Mucosa of rectum (tissue), 2 donors: ENCODE measurements around the gene ART5.

Source experiments
- H3K27ac ChIP-seq, 2 donors: one replicate each; pipeline ENCODE4 v1.7.0; 2013; ENCODE audit warnings: inconsistent platforms in 2 of 2, low read depth in 2 of 2, low read length in 2 of 2
- H3K27me3 ChIP-seq, 2 donors: one replicate each; pipeline ENCODE4 v1.7.0; 2013; ENCODE audit warnings: low read length in 2 of 2; ENCODE audit not compliant: control insufficient read depth in 2 of 2, insufficient read depth in 2 of 2
- H3K36me3 ChIP-seq, 2 donors: one replicate each; pipeline ENCODE4 v1.7.0; 2013; ENCODE audit warnings: low read length in 2 of 2; ENCODE audit not compliant: control insufficient read depth in 2 of 2, insufficient read depth in 2 of 2
- H3K4me1 ChIP-seq, 2 donors: one replicate each; pipeline ENCODE4 v1.7.0; 2013; ENCODE audit warnings: low read length in 2 of 2, mild to moderate bottlenecking in 1 of 2; ENCODE audit not compliant: control insufficient read depth in 2 of 2, insufficient read depth in 2 of 2
- H3K4me3 ChIP-seq, 2 donors: one replicate each; pipeline ENCODE4 v1.7.0; 2013; ENCODE audit warnings: low read length in 2 of 2
- H3K9ac ChIP-seq, 2 donors: one replicate each; pipeline ENCODE4 v1.7.0; 2013; ENCODE audit warnings: low read length in 2 of 2, low read depth in 1 of 2, mild to moderate bottlenecking in 1 of 2
- H3K9me3 ChIP-seq, 2 donors: one replicate each; pipeline ENCODE4 v1.7.0; 2013; ENCODE audit warnings: low read length in 2 of 2; ENCODE audit not compliant: control insufficient read depth in 2 of 2
- donor health status: healthy.
- donor health status: Normal muscosa, but diverticular disease.

The ART5 gene

GRCh38 chr11:3641191-3641590, 601 bp downstream of the ART5 start:
- Histone ChIP-seq H3K27ac (no peak overlapping the region), H3K4me3 (no peak overlapping the region)

GRCh38 chr11:3639841-3640240, 2.0 kb downstream of the ART5 start:
- Histone ChIP-seq H3K9me3 (no peaks in the 10 kb centered on the region), H3K27me3 (peaks cover 4 to 6% of the 10 kb centered on the region in 2 donors), H3K9ac (no peak overlapping the region), H3K27ac (no peak overlapping the region), H3K4me1 (peaks cover 10 to 12% of the 10 kb centered on the region in 2 donors), H3K4me3 (no peak overlapping the region), H3K36me3 (no peaks in the 10 kb centered on the region)

More at GRCh38 chr11:3641191-3641590, 601 bp downstream of the ART5 start:
- Histone ChIP-seq H3K4me1 (peaks cover 10 to 19% of the 10 kb centered on the region in 2 donors), H3K27me3 (peaks cover 4 to 10% of the 10 kb centered on the region in 2 donors), H3K9me3 (no peaks in the 10 kb centered on the region), H3K9ac (no peak overlapping the region), H3K36me3 (no peaks in the 10 kb centered on the region)

GRCh38 chr11:3638513-3638912, 3.3 kb downstream of the ART5 start:
- Histone ChIP-seq H3K4me3 (no peak overlapping the region), H3K9me3 (no peaks in the 10 kb centered on the region), H3K36me3 (no peaks in the 10 kb centered on the region), H3K9ac (no peak overlapping the region), H3K27me3 (peaks cover 0 to 6% of the 10 kb centered on the region in 2 donors), H3K27ac (no peak overlapping the region), H3K4me1 (peaks cover 10 to 11% of the 10 kb centered on the region in 2 donors)

GRCh38 chr11:3637201-3637600, 4.6 kb downstream of the ART5 start:
- no peak overlapping the region for H3K9ac ChIP-seq
- H3K4me3 ChIP-seq = no peak overlapping the region
- no peak overlapping the region for H3K27ac ChIP-seq
- peaks cover under 1 to 3% of the 10 kb centered on the region in 2 donors for H3K4me1 ChIP-seq
- no peaks in the 10 kb centered on the region for H3K36me3 ChIP-seq
- no peaks in the 10 kb centered on the region for H3K27me3 ChIP-seq
- no peaks in the 10 kb centered on the region for H3K9me3 ChIP-seq

GRCh38 chr11:3635641-3636375, 6.0 kb downstream of the ART5 start:
- H3K27me3 ChIP-seq = no peaks in the 10 kb centered on the region
- H3K4me1 ChIP-seq = no peaks in the 10 kb centered on the region
- no peak overlapping the region for H3K4me3 ChIP-seq
- no peak overlapping the region for H3K27ac ChIP-seq
- H3K9ac ChIP-seq = no peak overlapping the region
- no peaks in the 10 kb centered on the region for H3K9me3 ChIP-seq
- no peaks in the 10 kb centered on the region for H3K36me3 ChIP-seq

- H3K36me3 ChIP-seq = no peaks in the 10 kb centered on the region
- H3K9me3 ChIP-seq = no peaks in the 10 kb centered on the region
- no peak overlapping the region for H3K9ac ChIP-seq
- no peaks in the 10 kb centered on the region for H3K4me1 ChIP-seq
- H3K4me3 ChIP-seq = no peak overlapping the region
- H3K27ac ChIP-seq = no peak overlapping the region
- H3K27me3 ChIP-seq = no peaks in the 10 kb centered on the region
Observed at GRCh38 chr11:3632070-3632660, 9.6 kb downstream of the ART5 start.

- Histone ChIP-seq H3K4me1 (no peaks in the 10 kb centered on the region), H3K9ac (no peak overlapping the region), H3K36me3 (no peaks in the 10 kb centered on the region), H3K9me3 (no peaks in the 10 kb centered on the region), H3K27me3 (no peaks in the 10 kb centered on the region), H3K4me3 (no peak overlapping the region), H3K27ac (no peak overlapping the region)
Observed at GRCh38 chr11:3631331-3631730, 10.5 kb downstream of the ART5 start.

GRCh38 chr11:3627291-3627690, 14.5 kb downstream of the ART5 start:
- Histone ChIP-seq H3K36me3 (no peaks in the 10 kb centered on the region), H3K27ac (no peak overlapping the region), H3K4me1 (no peaks in the 10 kb centered on the region), H3K9me3 (no peaks in the 10 kb centered on the region), H3K4me3 (no peak overlapping the region), H3K27me3 (no peaks in the 10 kb centered on the region), H3K9ac (no peak overlapping the region)

GRCh38 chr11:3626250-3626960, 15.4 kb downstream of the ART5 start:
- H3K27ac ChIP-seq = no peak overlapping the region
- no peak overlapping the region for H3K4me3 ChIP-seq
- no peaks in the 10 kb centered on the region for H3K4me1 ChIP-seq
- H3K9ac ChIP-seq = no peak overlapping the region
- no peaks in the 10 kb centered on the region for H3K27me3 ChIP-seq
- no peaks in the 10 kb centered on the region for H3K9me3 ChIP-seq
- H3K36me3 ChIP-seq = no peaks in the 10 kb centered on the region

- Histone ChIP-seq H3K27me3 (peaks cover 0 to 3% of the 10 kb centered on the region in 2 donors), H3K9ac (no peak overlapping the region), H3K36me3 (no peaks in the 10 kb centered on the region)
Observed at GRCh38 chr11:3623767-3624458, 17.9 kb downstream of the ART5 start.

More at GRCh38 chr11:3623767-3624458, 17.9 kb downstream of the ART5 start:
- Histone ChIP-seq H3K4me3 (no peak overlapping the region), H3K9me3 (no peaks in the 10 kb centered on the region), H3K4me1 (no peaks in the 10 kb centered on the region), H3K27ac (no peak overlapping the region)
